Measurements from ENCODE around the gene MED15.
"Not testable (repeated sequence)": the region's sequence is repeated elsewhere in the genome, so short reads cannot be mapped to it uniquely, and the experiment has no call there.

MED15 gene

DNA sequence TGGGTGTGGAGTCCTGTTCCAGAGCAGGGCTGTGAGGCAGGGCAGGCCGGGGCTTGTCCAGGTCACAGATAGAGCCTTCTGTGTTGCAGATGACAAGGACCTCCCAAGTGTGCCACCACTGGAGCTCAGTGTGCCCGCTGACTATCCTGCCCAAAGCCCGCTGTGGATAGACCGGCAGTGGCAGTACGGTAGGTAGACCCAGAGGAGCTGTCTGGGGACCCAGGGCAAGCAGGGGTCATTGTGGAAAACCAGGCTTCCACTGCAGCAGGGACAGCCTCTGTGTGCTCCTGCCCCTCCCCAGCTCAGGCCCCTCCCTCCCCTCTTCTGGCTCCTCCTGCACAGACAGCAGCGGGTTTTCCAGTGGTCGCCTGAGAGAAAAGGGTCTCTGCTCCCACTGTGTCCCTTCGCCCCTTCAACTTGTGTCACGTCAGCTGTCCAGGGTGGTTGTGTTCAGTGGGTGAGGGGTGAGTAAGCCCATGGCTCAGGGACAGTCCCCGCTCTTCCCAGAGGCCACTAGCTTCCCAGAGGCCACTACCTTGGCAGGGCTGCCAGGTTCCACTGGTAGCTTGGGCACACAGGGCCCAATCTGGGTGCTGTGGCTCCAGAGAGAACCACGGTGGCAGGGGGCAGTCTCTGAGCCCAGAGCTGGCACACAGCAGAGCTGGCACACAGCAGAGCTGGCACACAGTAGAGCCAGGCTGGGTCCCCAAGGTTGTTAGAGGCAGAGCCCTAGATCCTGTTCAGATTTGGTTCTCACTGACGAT, 78.4 kb downstream of the MED15 start:
- no peak for DNase-seq

DNA sequence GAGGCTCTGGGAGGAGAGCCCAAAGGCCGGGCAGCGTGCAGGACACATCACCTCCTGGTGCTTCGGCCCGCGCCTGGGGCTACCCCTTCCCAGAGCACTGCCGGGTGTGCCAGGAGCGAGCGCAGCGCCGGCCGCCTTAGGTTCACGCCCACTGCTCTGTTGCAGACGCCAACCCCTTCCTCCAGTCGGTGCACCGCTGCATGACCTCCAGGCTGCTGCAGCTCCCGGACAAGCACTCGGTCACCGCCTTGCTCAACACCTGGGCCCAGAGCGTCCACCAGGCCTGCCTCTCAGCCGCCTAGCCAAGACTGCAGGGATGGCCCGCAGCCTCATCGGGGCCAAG, 79.0 kb downstream of the MED15 start:
- DNase-seq: no peak

DNA sequence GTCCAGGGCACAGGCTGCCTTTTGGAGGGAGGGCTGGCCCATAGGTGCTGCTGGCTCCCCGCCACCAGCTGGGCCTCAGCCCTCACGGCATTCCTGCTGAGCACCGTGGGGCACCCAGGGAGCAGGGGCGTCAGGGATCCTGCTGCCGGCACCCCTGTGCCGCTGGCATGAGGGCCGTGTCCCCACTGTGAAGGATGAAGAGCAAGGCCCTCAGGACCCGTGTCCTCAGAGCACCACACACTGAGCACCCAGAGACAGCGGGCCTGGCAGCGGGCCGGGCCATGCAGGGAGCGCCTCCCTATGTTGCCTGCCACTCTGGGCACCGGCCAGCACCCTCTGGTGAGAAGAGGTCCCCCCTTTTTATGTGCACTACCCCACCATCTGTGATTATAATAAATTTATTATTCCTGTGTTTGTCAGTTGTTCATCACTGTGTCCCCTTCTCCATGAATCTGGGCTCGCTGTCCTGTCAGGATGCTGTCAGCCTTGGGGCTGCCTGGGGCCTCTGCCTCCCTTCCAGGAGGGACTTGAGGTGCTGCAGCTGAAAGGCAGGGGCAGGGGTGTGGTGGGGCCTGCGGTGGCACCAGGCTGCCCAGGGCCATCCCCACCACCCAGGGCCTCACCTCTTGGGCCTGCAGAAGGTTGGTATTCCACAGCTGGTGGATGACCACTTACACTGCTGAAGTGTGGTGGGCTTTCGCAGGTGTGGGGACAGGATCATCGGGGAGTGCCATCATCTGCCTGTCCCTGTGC, 80.0 kb downstream of the MED15 start:
- no peak for DNase-seq

DNA sequence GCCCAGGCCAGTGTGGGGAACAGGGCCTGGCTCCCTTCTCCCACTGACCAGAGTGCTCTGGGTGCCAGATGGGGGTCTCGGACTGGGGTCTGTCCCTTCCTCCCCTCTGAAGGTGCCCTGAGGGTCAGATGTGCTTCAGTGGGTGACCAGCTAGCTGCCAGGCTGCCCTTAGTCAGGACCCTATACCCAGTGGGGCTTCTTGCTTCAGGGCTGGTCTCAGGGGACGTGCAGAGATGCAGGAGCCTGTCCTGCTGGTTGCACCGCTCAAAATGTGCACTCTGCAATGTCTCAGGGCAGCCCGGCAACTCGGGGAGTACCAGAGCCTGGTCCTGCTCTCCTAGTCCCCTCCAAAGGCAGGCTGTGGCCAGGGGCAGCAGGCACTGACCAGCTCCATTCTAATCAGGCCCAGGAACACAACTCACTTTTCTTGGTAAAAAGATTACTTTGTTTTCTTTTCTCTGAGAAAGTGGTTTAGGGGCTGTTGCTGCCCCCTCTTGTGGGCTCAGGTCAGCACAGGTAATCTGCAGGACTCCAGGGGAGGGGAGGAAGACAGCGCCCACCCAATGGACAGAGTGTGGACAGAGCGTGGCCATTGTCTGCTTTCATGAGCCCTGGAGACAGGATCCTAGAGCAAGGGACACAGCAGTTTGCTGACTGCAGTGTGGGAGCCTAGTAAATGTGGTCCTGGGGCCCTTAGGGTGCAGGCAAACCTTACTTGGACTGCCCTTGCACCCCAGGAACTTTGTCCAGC, 80.9 kb downstream of the MED15 start:
- DNase-seq: no peak

DNA sequence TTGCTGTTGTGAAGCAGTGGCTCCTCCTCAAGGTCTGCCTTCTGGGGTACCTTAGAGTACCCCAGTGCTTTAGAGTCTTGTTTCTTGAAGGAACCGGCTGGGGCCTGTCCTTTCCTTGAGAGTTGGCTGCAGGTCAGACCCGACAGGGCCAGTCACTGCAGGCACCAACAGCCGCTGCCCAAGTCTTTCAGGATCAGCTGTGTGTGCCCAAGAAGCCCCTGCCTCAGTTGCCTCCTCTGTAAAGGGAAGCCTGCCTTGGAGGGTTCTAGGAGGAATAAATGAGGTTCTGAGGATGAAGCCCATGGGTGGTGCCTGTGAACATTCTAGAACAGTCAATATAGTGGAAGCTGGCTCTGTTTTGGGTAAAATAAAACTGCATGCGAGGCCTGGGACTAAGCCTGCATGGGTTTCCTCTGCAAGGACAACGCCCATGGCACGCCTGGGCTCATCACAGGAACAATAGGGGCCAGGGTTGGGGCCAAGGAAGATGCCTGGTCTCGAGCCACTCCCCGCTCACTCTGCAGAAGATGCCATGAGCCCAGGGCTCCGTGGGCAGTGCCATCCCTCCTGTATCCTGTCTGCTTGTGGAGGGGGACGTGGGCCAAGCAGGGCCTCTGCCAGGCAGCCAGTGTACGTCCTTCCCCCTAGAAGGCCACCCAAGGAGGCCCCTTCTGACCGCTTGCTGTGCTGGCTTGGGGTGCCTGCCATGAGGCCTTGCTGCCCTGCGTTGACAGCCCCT, 81.6 kb downstream of the MED15 start:
- no peak for DNase-seq

DNA sequence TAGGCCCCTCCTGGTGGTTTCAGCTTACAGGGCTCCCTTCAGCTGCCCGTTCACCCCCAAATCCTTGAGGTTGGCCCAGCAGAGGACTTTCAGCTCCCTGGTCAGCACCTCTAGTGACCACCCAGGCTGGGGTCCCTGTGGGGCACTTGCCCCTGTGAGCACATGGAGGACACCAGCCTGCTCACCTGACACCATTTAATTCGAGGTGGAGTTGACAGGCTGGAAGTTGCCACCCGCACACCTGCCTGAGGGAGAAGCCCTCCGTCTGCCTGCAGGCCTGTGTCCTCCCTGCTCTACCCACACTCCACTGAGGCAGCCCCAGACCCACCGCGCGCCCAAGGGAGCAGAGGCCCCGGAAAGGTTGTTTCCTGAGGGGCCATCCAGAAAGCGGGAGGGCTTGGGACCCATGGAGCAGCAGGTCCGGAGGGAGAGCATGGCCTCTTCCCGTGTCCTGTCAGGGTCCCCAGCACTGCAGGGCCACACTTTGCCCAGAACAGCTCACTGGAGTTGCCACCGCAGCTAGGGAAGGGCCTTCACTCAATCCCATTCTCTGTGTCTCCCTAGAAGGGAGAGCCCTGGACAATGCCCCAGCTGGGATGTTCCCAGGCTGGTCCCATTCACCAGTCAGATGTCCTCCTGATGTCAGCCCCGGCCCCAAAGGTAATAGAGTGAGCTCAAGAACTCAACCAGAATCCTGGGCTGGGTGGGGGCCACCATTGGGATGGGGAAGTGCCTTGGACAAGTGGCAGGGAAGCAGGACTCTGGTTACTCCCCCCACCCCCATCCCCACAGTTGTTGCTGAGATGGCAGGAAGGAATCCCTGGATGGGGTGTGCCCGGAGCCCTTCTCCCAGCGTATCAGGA, 82.4 kb downstream of the MED15 start:
- DNase-seq: no peak

DNA sequence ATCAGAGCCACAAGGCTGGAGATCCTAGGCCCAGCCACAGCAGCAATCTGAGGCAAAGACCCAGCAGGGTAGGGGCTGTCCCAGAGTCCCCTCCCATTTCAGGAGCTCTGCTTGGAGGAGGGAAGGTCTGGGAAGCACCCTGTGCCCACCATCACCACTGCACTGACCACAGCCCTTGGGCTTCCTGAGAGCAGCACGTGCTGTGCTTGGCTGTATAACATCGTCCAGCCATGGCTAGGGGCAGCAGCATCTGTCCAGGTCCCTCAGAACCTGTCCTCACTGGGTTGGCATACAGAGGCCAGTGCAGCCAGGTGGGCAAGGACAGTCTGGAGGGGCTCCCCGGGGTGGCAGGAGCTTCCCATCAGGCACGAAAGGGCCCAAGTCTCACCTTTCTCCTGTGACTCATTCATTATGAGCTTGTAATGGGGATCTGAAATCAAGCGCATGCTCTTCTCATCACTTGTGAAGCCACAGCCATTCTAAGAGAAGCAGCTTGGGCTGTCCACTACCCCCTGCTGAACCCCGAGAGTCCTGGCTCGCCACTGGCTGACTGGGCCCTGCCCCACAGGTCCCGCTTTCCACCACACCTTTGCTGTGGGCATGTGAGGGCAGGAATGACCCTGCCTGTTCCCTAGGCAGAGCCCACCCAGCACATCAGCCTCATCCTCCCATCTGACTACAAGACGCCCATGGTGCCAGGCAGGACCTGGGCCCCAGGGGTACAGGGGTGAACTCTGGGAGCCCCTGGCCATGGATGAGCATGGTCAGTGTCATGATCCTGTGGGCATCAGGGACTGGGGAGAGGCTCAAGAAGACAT, 83.3 kb downstream of the MED15 start:
- no peak for DNase-seq

DNA sequence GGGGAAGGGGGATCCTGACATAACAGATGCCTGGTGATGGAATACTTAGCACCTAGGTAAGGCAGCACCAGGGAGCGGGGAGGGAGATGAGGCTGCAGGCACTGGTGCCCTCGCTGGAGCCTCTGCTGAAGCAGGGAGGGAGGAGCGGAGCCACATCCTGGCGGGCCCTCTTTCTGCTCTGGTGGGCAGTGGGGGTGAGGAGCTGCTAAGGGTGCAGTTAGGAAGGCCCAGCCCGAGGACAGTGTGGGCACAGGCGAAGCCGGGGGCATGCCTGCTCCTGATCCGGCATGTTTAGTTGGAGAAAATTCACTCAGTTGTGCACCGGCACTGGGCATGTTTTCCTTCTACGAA, 83.9 kb downstream of the MED15 start:
- DNase-seq: no peak

DNA sequence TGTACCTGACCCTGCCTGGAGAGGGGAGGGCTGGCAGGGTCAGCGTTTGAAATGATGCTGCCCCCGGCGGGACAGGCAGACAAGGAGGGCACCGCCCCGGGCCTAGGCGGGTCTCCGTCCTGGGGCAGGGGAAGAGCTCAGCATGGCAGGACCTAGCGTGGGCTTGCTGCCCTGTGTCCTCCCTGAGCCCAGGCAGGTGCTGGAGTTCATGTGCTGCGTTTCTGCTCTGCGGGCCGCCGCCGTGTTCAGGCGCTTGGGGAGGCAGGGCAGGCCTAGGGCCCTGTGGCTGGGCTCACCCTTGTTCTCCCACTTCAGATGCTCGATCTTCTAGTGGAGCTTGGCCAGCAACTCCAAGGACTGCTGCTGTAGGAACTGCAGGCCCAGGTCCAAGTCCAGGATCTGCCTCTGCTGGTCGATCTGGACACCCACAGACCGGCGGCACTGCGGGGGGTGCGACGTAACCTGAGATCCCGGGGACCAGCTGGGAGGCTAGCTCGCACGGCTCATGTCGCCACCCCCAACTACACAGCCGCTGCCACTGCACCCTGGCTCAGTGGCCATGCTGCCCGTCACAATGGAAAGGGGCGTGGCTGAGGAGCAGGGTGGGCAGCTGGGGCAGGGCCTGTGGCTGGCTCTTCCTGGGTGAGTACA, 84.4 kb downstream of the MED15 start:
- no peak for DNase-seq

DNA sequence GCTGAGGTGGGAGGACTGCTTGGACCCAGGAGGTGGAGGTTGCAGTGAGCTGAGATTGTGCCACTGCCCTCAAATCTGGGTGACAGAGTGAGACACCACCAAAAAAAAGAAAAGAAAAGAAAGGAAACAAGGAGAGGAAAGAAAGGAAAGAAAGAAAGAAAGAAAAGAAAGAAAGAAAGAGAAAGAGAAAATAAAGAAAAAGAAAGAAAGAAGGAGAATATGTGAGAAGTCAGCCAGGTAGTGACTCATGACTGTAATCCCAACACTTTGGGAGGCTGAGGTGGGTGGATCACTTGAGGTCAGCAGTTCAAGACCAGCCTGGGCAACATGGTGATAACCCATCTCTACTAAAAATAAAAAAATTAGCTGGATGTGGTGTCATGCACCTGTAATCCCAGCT, 86.6 kb downstream of the MED15 start:
- DNase-seq: not testable (repeated sequence)

DNA sequence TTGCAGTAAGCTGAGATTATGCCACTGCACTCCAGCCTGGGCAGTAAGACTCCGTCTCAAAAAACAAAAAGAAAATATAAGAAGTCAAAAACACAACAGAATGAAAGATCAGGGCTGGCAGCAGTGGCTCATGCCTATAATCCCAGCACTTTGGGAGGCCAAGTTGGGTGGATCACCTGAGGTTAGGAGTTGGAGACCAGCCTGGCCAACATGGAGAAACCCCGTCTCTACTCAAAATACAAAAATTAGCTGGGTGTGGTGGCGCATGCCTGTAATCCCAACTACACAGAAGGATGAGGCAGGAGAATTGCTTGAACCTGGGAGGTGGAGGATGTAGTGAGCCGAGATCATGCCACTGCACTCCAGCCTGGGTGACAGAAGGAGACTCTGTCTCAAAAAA, 87.1 kb downstream of the MED15 start:
- DNase-seq: not testable (repeated sequence)

DNA sequence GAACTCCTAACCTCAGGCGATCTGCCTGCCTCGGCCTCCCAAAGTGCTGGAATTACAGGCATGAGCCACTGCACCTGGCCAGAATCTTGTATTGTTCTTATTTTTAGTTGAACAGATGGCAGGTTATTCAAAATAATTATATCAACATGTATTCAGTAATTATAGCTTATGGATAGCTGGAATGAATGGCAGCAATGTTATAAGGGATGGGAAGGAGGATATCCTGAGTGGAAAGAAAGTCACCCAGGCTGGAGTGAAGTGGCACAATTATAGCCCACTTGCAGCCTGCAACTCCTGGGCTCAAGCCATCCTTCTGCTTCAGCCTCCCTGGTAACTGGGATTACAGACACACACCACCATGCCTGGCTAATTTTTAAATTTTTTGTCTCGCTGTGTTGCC, 88.1 kb downstream of the MED15 start:
- DNase-seq: no peak

DNA sequence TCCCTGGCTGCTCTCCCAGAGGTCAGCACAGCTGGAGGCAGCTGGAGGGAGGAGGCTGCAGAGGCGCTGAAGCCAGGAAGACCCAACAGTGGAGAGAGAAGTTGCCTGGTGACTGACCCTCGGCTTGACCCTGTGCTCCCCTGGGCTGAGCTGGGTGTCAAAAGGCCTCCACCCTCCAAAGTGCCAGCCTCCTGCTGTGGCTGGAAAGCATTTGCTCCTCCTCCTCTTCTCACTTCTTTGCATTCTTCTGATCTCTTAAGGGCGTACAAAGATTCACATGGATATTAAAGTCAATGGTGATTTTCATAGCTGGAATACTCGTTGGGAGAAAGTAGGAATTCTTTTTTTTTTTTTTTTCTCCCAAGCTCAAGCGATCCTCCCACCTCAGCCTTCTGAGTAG, 91.7 kb downstream of the MED15 start:
- DNase-seq: no peak

DNA sequence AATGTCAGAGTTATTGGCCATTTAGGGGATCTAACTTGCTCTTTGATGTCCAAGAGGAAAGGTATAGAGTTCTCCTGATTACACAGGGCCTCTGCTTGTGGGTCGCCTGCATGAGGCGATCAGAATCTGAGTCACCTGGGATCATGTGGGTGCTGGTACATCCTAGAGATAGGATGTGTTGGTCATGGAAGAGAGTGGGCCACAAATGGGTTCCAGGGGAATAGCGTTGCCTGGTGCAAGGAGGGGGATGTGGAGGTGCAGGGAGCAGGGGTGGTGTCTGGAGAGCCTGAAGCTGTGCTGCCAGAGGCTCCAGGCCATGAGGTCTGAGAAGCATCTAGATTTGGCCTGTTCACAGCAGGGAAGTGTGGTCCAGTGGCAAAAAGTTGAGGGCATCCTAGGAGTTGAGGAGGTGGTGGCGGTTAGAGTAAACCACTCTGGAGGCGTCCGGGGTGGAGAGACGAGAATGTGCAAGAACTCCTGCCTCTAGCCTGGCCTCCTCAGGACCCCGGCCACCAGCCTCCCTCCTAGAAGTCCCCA, 92.8 kb downstream of the MED15 start:
- DNase-seq: no peak

DNA sequence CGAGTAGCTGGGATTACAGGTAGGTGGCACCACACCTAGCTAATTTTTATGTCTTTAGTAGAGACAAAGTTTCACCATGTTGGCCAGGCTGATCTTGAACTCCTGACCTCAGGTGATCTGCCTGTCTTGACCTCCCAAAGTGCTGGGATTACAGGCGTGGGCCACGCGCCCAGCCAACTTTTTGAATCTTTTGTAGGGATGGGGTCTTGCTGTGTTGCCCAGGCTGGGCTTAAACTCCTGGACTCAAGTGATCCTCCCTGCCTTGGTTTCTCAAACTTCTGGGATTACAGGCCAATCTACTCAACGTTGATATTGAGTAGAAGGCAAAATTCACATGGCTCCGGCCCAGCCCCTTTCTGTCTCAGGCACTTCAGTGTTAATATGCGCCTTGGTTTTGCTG, 93.9 kb downstream of the MED15 start:
- DNase-seq: no peak

DNA sequence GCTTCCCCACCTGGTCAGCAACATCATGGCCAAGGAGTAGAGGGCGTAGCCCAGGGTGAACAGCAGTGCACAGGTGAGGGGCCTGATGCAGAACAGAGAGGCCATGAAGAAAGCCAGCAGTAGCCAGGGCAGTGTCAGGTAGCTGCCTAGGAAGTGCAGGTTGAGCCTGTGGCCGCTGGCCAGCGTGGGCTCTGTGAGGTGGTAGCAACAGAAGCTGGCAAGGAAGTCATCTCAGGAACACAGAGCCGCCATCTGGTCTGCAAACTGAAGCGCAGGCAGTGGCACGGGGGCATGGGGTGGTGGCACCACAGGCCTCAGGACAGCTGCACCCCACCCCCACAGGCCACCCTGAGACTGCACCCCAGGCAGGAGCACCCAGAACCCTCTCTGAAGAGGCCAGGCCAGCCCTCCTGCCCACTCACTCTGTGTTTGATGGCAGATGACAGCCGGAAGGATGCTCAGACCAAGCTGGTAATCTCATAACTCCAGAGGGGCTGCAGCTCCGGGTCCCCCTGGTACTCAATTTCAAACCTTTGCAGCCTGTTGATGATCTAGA, 95.3 kb downstream of the MED15 start:
- no peak for DNase-seq

DNA sequence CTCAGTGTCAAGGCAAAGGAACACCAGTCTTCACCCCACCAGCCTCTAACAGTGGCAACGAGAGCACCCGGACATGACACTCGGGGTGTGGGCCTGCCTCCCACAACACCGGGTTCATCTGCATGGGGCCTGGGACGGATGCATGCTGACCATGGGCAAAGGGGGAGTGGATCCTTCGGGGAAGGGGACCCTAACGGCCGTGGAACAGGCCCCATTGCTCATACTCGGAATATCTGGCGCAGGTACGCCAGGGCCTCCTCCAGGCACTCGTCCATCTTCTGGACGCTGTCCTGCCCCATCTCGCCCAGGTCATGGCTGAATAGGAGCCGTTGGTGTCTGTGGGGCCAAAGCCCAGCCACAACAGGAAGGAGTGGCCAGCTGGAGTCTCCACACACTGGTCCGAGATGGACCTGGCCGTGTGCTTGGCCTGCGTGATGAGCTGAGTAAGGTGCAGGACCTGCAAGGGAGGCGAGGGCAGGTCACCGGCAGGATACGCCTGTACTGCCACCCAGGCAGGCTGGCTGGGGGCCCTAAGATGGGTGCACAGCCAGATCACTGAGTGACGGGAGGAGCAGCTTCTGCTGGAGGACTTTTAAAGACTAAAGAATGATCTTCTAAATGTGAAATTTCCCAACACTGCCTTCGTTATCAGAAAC, 96.8 kb downstream of the MED15 start:
- no peak for DNase-seq

DNA sequence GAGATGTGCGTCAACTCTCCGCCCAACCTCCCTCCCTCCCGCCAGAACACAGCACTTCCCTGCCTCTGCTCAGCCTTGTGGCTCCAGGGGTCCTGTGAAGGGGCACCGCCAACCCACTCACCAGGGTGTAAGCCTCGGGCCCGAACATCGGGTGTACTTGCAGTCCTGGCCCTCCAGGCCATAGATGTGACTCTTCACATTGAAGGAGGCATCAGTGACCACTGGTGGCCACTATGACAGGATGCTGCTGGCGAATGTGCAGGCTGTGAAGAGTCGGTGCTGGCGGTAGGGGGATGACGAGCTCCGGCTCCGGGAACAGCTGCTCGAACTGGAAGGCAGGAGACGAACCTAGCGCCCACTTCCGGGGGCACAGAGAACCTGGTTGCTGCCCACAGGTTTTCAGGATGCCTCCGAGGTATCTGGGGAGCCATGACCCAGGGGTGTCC, 97.4 kb downstream of the MED15 start:
- no peak for DNase-seq

DNA sequence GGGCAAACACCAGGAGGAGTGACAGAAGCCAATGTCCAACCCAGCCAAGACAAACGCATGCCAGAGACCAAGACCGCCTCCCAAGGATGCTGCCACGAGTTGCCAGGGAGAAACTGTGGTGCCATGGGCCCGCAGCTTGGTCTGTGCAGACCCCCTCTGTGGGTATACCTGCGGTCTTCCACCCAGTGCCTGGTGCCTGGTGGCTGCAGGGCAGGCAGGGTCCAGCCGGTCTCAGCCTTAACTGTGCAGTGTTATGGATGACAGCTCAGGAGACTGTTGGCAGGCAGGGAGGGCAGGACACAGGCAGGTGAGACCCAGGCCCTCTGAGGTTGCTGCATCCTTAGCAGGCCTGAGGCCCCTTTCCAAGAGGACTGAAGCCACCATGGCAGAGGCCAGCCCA, 97.9 kb downstream of the MED15 start:
- DNase-seq: no peak

Measured in activated naive CD4-positive, alpha-beta T cell treated with Interleukin-2 at 50 U/mL for 16 hours (primary cell).